Endothelial cell of umbilical vein (primary cell): ENCODE measurements around the gene C1QA. TPM values are rescaled to one million over a fixed set of nuclear protein-coding genes. Genes with fewer than 3 reads are reported as not detected.

Source experiments
- BruUV-seq: library from RNA; stranded (reverse); fragments of 400-500 nt; replicated peaks from 2 replicates; lab custom pipeline; 2021; lab: Mats Ljungman, UMichigan
- CTCF ChIA-PET: fragments of 300-600, 350-600 bp; sonication (Branson Sonifier 250); formaldehyde crosslinking; loops from one replicate; lab custom pipeline; 2021; ENCODE audit warnings: antibody characterized with exemption, inconsistent platforms; lab: Charles Lee
- POLR2A ChIA-PET: fragments of 300-600, 350-600 bp; sonication (Branson Sonifier 250); formaldehyde crosslinking; loops from one replicate; lab custom pipeline; 2021; ENCODE audit warnings: antibody characterized with exemption, inconsistent platforms; lab: Charles Lee
- DNase-seq: peaks from one replicate; pipeline ENCODE4 v3.0.0-alpha.2; 2011; ENCODE audit warnings: low read depth, low spot score
- FAIRE-seq: peaks from 2 replicates; lab custom pipeline; 2011; peaks lifted over from hg19 to GRCh38; lab: Jason Lieb, UNC
- H2AFZ ChIP-seq: 2 replicates; pipeline ENCODE4 v1.6.0; 2012; ENCODE audit warnings: low read depth, low read length, control low read depth, inconsistent platforms
- H3K27ac ChIP-seq: 2 replicates; pipeline ENCODE4 v1.5.1; 2011; ENCODE audit warnings: low read depth, mild to moderate bottlenecking, control low read depth, low read length, moderate library complexity; ENCODE audit not compliant: insufficient read depth
- H3K27me3 ChIP-seq, 2 experiments: 2 replicates each; pipeline versions ENCODE4 v1.6.0 to v1.6.1; 2011; ENCODE audit warnings: low read length in 2 of 2, mixed read lengths in 1 of 2; ENCODE audit not compliant: control insufficient read depth in 2 of 2, insufficient read depth in 2 of 2
- H3K36me3 ChIP-seq, 2 experiments: 2 replicates in 1 of 2; 3 replicates in 1 of 2; pipeline ENCODE4 v1.5.1; 2011; ENCODE audit warnings: low read length in 2 of 2, mild to moderate bottlenecking in 1 of 2, moderate library complexity in 1 of 2; ENCODE audit not compliant: control insufficient read depth in 2 of 2, insufficient read depth in 2 of 2; ENCODE audit errors: extremely low read depth in 1 of 2
- H3K4me1 ChIP-seq: 3 replicates; pipeline ENCODE4 v1.5.1; 2011; ENCODE audit warnings: mild to moderate bottlenecking, low read length; ENCODE audit not compliant: control insufficient read depth, insufficient read depth; ENCODE audit errors: extremely low read depth
- H3K4me2 ChIP-seq: 2 replicates; pipeline ENCODE4 v1.6.1; 2011; ENCODE audit warnings: low read length, control low read depth, mixed read lengths; ENCODE audit not compliant: insufficient read depth
- H3K4me3 ChIP-seq, 3 experiments: fragments of 200-600 bp in 1 of 3; sonication (generic), shearing (Covaris generic) in 1 of 3; replicated peaks in 1 of 3; 2 replicates each; pipeline ENCODE4 v1.5.1; 2011 to 2016; ENCODE audit warnings: control low read depth in 3 of 3, low read length in 3 of 3, mild to moderate bottlenecking in 2 of 3, inconsistent platforms in 1 of 3, low read depth in 1 of 3, moderate library complexity in 1 of 3; ENCODE audit not compliant: insufficient read depth in 1 of 3
- H3K79me2 ChIP-seq: 2 replicates; pipeline ENCODE4 v1.6.0; 2012; ENCODE audit warnings: low read length, inconsistent platforms; ENCODE audit not compliant: control insufficient read depth, insufficient read depth
- H3K9ac ChIP-seq: replicated peaks from 2 replicates; pipeline ENCODE3; 2011; ENCODE audit warnings: low read length, control low read depth; ENCODE audit not compliant: insufficient read depth; ENCODE audit errors: extremely low read depth
- H3K9me1 ChIP-seq: replicated peaks from 3 replicates; pipeline ENCODE4 v1.6.0; 2011; ENCODE audit warnings: mild to moderate bottlenecking, low read length; ENCODE audit not compliant: control insufficient read depth, insufficient read depth; ENCODE audit errors: extremely low read depth
- H3K9me3 ChIP-seq: replicated peaks from 2 replicates; pipeline ENCODE4 v1.5.1; 2012; ENCODE audit warnings: low read length, inconsistent platforms; ENCODE audit not compliant: control insufficient read depth, insufficient read depth
- H4K20me1 ChIP-seq: replicated peaks from 2 replicates; pipeline ENCODE3; 2011; ENCODE audit warnings: mild to moderate bottlenecking, low read length; ENCODE audit not compliant: control insufficient read depth, insufficient read depth; ENCODE audit errors: extremely low read depth
- EZH2 ChIP-seq: IDR thresholded peaks from 2 replicates; pipeline ENCODE4 v1.6.1; 2012; ENCODE audit warnings: borderline replicate concordance, low read depth, mild to moderate bottlenecking, moderate library complexity, low read length, inconsistent platforms; ENCODE audit not compliant: severe bottlenecking
- FOS ChIP-seq: IDR thresholded peaks from 2 replicates; pipeline ENCODE4 v1.6.1; 2011; ENCODE audit warnings: mild to moderate bottlenecking, low read length, moderate library complexity, borderline replicate concordance; ENCODE audit not compliant: insufficient read depth
- GATA2 ChIP-seq: IDR thresholded peaks from 2 replicates; pipeline ENCODE4 v1.7.0; 2011; ENCODE audit warnings: low read depth, mild to moderate bottlenecking, moderate library complexity, mixed read lengths, low read length; ENCODE audit not compliant: insufficient read length, insufficient read depth
- JUN ChIP-seq: IDR thresholded peaks from 2 replicates; pipeline ENCODE4 v1.6.1; 2011; ENCODE audit warnings: borderline replicate concordance, low read depth; ENCODE audit not compliant: insufficient read length, insufficient read depth
- MAX ChIP-seq: IDR thresholded peaks from 2 replicates; pipeline ENCODE4 v1.6.1; 2011; ENCODE audit not compliant: insufficient read depth, insufficient read length
- MYC ChIP-seq: IDR thresholded peaks from one replicate; pipeline ENCODE4 v1.6.1; 2011; ENCODE audit warnings: mild to moderate bottlenecking, low read depth, low read length
- POLR2A ChIP-seq: IDR thresholded peaks from 2 replicates; pipeline ENCODE4 v1.6.1; 2012; ENCODE audit warnings: low read depth, mild to moderate bottlenecking, control low read depth, low read length
- POLR2AphosphoS5 ChIP-seq: IDR thresholded peaks from 2 replicates; pipeline ENCODE4 v1.6.1; 2012; ENCODE audit warnings: low read depth, mild to moderate bottlenecking, control low read depth, low read length, moderate library complexity; ENCODE audit not compliant: insufficient read depth
- dilution Hi-C: fragments of 300-500 bp; cut with MboI; formaldehyde crosslinking; loops from one replicate; pipeline ENCODE4 v1.15.0; 2019; ENCODE audit warnings: low sequenced_read_pairs; ENCODE audit not compliant: extremely low pct_ligation_motif_present
- intact Hi-C: fragments of 100-400 bp; cut with micrococcal nuclease; formaldehyde crosslinking; loops from one replicate; pipeline ENCODE4 v1.10.0; 2022
- polyA plus RNA-seq, 4 experiments: library from polyadenylated mRNA; depleted of rRNA in 3 of 4; stranded (reverse) in 3 of 4; unstranded in 1 of 4; fragments of >200 nt; gene quantifications; 2 replicates each; pipeline versions ENCODE4 v1.2.1 to v1.2.3, GENCODE V29; 2011 to 2012; ENCODE audit warnings: missing spikeins in 1 of 4
- total RNA-seq: library from RNA; stranded (reverse); gene quantifications from 2 replicates; pipeline ENCODE4 v1.2.3, GENCODE V29; 2021
- TF ChIP-seq, protein P1 (sequence below), 2 donors: IDR thresholded peaks; 1 replicate in 1 of 2; 2 replicates in 1 of 2; pipeline ENCODE4 v1.5.1; 2011; ENCODE audit warnings: low read length in 2 of 2, mild to moderate bottlenecking in 2 of 2, moderate library complexity in 2 of 2, control low read depth in 1 of 2, inconsistent platforms in 1 of 2, low read depth in 1 of 2; ENCODE audit not compliant: insufficient read depth in 1 of 2; ENCODE audit errors: extremely low read depth in 1 of 2

The C1QA gene
- total and polyA plus RNA-seq, 2 donors (not counting 3 experiments of a cell fraction or from before 2014, with no cell fraction given), result not detected

- intact Hi-C loops (no loop called here), dilution Hi-C loops (no loop called here)
- Histone ChIP-seq H2AFZ (no peak overlapping the region), H3K4me3 (no peak overlapping the region), H3K9me1 (no peaks in the 10 kb centered on the region), H4K20me1 (no peaks in the 10 kb centered on the region), H3K9ac (no peak overlapping the region), H3K4me1 (no peaks in the 10 kb centered on the region), H3K27ac (no peak overlapping the region), H3K36me3 (no peaks in the 10 kb centered on the region), H3K9me3 (no peaks in the 10 kb centered on the region), H3K79me2 (no peaks in the 10 kb centered on the region), H3K27me3 (no peaks in the 10 kb centered on the region), H3K4me2 (no peak overlapping the region)
- FAIRE-seq (no peak), DNase-seq (no peak)
- ChIA-PET POLR2A (no interaction called here), CTCF (no interaction called here)
- no TSS peak for BruUV-seq
- TF ChIP-seq MYC (no peak), MAX (peak; percentile 37)
Observed at GRCh38 chr1:22587247-22587646, 49.2 kb upstream of the C1QA start.

DNA sequence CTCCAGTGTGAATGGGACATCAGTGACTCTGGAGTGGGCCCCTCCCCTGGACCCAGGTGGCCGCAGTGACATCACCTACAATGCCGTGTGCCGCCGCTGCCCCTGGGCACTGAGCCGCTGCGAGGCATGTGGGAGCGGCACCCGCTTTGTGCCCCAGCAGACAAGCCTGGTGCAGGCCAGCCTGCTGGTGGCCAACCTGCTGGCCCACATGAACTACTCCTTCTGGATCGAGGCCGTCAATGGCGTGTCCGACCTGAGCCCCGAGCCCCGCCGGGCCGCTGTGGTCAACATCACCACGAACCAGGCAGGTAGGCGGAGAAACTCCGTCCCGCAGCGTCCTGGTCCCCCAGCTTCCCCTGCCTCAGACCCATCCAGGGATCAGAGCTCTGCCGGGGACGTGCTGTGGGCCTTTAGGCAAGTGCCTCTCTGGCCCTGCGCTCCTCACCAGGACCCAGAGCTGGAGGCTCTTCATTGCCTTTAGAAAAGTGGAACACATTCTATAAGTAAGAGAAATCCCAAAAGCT lies 47.5 kb upstream of the C1QA start:
- no peak for DNase-seq
- Histone ChIP-seq H4K20me1 (no peaks in the 10 kb centered on the region), H3K4me2 (no peak overlapping the region), H2AFZ (no peak overlapping the region), H3K27me3 (peaks cover 2 to 8% of the 10 kb centered on the region in 2 experiments), H3K4me1 (no peaks in the 10 kb centered on the region), H3K36me3 (no peaks in the 10 kb centered on the region), H3K4me3 (no peak overlapping the region), H3K9me3 (no peaks in the 10 kb centered on the region), H3K9me1 (no peaks in the 10 kb centered on the region), H3K9ac (no peak overlapping the region), H3K27ac (no peak overlapping the region), H3K79me2 (no peaks in the 10 kb centered on the region)
- CTCF ChIA-PET, result no interaction called here
- FAIRE-seq, result no peak
- TF ChIP-seq POLR2A (no peak), JUN (no peak), GATA2 (no peak), MAX (no peak), EZH2 (no peak), MYC (no peak), FOS (no peak), POLR2AphosphoS5 (no peak)
- TF ChIP-seq, protein P1, sequence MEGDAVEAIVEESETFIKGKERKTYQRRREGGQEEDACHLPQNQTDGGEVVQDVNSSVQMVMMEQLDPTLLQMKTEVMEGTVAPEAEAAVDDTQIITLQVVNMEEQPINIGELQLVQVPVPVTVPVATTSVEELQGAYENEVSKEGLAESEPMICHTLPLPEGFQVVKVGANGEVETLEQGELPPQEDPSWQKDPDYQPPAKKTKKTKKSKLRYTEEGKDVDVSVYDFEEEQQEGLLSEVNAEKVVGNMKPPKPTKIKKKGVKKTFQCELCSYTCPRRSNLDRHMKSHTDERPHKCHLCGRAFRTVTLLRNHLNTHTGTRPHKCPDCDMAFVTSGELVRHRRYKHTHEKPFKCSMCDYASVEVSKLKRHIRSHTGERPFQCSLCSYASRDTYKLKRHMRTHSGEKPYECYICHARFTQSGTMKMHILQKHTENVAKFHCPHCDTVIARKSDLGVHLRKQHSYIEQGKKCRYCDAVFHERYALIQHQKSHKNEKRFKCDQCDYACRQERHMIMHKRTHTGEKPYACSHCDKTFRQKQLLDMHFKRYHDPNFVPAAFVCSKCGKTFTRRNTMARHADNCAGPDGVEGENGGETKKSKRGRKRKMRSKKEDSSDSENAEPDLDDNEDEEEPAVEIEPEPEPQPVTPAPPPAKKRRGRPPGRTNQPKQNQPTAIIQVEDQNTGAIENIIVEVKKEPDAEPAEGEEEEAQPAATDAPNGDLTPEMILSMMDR (IDR thresholded peaks at IDR 0.05; ENCODE audit: extremely low read depth in 1 of 2, insufficient read depth in 1 of 2, low read depth in 1 of 2, low read length in 2 of 2), result no peak
- BruUV-seq, result no TSS peak
- dilution Hi-C loops, result no loop called here
- POLR2A ChIA-PET, result no interaction called here
- intact Hi-C loops, result no loop called here
